NCI-H510A treated with DMSO at 0.1 percent for 48 hours (cell line): Measurements from ENCODE around the gene RHOF.
"Not testable (repeated sequence)": the region's sequence is repeated elsewhere in the genome, so short reads cannot be mapped to it uniquely, and the experiment has no call there.

Experiments
- DNase-seq: peaks from one replicate; lab custom pipeline; 2025; lab: John Stamatoyannopoulos, UW

Gene RHOF

DNA sequence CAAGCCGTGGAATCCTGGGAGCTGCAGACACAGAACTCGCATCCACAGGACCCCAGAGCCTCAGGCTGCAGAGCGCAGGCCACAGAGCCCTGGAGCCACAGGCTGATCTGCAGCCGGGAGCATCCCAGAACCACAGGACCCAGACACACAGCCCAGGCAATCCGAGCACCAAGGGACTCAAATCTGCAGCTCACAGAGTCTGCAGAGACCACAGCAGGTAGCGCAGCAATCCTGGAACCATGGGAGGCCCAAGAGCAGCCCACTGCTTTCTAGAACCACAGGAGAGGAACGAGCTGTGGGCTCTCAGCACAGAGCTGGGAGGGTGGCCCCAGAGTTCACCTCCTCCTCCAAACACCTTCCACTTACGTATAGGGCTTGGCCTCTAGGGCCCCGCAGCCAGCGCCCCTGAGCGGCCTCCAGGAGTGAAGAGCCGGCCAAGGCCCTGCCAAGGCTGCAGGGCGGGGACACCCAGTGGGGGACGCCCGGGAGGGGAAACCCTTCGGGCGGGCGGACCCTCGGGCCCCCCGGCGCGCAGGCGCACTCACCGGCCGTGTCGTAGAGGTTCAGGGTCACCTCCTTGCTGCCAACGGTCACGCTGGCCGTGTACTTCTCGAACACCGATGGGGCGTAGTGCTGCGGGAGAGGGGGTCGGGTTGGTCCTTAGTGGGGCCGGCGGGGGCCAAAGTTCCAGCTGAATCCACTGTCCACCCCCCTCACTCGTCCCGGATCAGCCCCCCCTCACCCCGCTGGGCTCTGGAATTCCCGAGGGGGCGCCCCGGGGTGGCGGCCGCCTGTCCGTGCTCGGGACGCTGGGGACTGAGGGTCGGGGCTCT lies 665 bp downstream of the RHOF start:
- DNase-seq = no peak

DNA sequence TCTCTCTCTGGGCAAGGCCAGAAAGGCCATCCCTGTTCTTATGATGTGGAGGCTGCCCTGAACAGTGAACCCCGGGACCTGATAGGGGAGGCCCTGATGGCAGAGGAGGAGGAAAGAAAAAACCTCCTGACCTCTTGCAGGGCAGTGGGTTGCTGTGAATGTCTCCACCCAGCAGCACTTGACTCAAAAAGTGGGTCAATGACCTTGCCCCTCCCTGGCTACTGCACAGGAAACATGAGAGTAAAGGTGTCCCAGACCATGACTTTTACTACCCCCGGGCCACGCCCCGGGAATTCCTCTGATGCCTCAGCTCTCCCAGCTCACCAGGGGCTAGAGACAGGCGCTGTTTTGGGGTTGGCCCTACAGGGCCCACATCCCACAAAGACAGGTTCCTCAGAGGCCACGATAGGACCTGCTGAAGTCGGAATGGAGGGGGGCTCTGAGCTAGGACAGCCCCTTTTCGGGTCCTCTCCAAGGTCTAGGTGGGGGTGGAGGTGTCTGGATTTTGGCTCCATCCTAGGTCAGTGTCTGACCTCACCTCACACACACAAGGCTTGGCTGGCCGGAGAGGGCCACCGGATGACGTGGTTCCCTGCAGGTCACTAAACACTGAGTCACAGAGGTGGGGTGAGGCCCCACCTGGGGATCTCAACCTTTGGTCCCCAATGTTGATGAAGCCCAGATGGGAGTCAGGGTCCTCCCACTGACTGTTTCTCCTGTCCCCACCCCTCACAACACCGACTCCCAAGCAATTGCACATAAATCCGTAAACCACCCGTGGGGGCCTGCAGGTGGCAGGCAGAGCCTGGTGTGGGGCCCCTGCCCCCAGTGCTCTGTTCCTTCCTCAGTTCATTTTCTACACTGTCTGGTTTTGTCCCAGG lies 1.6 kb downstream of the RHOF start:
- no peak for DNase-seq

DNA sequence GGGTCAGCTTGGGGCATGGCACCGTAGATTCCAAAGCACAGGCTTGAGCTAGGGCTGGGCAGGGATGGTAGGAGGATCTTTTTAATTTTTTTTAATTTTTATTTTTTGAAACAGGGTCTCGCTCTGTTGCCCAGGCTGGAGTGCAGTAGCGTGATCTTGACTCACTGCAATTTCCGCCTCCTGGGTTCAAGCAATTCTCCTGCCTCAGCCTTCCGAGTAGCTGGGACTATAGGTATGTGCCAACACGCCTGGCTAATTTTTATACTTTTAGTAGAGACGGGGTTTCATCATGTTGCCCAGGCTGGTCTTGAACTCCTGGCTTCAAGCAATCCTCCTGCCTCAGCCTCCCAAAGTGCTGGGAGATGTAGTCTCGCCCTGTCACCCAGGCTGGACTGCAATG lies 2.7 kb downstream of the RHOF start:
- DNase-seq = not testable (repeated sequence)

DNA sequence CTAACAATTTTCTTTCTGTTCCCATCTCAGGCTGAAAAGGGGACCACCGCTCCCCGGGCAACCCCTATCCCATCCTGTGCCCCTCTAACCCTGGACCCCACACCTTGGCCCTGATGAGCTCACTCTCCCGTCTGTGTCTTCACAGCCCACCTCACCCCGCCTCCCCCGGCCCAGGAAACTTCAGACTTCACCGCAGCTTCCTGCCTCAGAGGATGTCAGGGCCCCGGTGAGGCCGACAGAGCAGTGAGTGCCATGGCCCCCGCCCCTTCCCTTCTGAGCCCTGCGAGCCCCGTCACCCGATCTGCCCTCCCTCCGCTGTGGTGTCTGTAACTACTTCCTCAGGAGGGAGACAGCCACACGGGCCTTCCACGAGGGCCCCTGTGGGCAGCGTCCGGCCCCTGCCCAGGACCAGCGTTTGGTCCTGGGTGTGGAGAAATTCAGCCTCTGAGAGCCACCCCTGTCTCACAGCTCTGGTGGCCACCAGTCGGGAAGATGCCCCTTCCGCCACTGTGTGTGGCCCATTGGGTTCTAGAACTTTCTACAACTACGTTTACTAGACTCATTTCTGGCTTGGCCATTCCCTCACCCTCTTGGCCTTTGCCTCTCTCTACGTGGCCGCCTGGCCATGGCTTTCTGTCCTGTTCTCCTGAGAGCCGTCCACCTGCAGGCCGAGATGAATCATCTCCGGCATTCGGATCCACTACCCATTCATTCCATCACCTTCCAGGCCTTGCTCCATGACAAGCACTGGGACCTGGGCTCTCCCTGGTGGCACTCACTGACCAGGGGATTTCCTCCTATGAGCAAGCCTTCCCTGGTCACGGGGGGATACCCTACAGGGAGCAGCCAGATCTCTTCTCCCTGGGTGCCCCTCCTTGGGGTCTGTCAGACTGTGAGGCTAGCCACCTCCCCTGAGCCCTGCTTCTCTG lies 3.4 kb downstream of the RHOF start:
- no peak for DNase-seq

DNA sequence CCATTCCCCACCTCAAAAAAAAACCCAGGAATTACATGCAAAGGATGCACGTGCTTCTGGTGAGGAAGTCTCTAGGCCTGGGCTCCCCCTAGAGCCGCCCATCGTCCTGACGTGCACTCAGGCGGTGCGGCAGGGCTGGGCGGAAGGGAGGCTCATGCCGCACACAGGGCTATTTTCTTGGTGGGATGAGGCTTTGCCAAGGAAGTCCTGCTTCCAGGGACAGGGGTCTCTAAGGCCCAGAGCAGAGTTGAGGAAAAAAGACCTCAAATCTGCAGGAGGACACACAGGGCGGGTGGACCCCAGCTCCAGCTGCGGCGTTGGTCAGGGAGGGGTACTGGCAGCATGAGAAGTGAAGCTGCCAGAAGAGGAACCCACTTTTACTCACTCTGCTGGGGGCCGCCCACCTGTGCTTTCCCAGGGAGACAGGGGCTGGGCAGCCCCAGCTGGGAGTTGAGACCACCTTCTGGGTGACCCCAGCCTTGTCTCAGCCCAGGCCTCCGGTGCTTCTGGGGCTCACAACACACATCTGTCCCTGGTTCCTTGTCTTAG lies 4.2 kb downstream of the RHOF start:
- no peak for DNase-seq

DNA sequence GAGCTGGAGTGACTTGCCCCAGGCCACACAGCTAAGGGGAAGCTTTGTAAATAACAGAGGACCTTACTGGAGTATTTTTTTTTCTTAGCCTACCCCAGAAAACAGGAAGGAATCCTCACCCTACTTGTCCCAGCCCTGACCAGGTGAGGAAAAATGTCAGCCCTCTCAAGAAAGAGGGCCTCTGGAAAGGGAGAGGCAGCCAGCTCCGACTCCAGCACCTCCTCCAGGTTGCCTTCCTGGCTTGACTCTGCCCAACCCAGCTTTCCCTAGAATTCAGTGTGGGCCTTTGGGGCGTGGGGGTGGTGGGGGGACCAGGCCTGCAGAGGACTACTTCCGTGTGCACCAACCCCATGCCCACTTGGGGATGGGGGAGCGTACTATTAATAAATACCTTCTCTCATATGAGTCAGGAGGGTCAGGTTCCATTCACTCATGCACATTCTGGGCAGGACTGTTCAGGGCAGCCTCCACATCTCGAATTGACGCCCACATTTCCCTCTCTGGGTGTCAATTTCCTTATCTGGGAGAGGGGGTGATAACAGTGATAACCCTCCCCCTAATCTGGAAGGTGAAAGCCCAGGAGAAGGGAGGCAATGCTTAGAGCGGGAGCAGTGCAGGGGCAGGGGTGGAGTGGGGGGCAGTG lies 5.2 kb downstream of the RHOF start:
- DNase-seq = no peak

DNA sequence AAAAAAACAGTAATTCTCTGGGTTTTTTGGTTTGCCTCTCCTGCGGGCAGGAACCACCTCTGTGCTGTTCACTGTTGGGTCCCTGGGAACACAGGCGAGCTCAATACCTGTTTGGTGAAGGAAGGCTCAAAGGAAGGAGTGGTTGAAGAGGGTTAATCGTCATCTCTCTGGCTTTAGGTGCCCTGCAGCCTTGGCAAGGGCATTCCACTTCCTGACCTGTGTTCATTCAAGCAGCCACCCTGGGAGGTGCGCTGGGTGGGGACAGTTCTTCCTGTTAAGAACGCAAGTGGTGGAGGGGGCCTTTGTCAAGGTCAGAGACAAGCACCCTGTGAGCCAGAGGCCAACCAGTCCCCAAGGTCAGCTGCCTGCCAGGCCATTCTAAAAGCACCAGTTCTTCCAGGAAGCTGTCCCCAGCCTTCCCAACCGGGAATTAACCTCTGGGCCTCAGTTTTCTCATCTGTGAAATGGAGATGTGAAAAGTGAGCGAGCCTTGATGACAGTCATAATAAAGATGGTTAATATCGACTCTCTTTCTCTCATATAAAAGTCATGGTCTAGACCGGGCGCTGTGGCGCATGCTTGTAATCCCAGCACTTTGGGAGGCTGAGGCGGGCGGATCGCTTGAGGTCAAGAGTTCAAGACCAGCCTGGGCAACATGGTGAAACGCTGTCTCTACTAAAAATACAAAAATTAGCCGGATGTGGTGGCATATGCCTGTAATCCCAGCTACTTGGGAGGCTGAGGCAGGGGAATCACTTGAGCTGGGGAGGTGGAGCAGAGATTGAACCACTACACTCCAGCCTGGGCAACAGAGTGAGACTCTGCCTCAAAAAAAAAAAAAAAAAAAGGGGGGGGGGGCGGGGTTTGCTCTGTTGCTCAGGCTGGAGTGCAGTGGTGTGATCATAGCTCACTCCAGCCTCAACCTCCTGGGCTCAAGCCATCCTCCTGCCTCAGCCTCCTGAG lies 6.1 kb downstream of the RHOF start:
- DNase-seq = no peak

DNA sequence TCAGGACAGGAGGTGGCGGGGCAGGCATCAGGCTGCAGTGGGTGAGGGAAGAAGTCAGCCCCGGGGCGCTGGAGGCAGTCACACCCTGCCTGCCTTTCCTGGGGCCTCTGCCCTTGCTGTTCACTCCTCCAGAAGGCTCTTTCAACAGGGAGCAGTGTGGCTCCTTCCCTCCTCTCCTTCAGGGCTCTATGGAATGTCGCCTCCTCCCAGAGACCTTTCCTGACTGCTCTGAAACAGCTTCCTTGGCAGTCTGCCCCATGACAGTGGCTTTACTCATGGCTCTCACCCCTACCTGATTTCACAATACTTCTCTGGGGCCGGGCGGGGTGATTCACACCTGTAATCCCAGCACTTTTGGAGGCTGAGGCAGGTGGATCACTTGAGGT lies 7.1 kb downstream of the RHOF start:
- DNase-seq = no peak

DNA sequence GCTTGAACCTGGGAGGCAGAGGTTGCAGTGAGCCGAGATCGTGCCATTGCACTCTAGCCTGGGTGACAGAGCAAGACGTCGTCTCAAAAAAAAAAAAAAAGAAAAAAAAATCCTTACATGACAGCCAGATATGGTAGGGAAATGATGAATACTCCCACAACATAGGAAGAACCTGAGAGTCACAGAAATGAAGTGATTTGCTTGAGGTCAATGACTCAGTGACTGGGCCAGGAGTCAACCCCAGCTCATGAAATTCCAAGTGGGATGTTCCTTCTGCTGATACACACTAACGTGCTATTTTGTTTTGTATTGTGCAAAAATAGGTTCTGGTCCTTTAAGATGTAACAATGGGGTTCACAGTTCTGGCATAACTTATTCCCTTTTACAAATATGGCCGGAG lies 9.0 kb downstream of the RHOF start:
- no peak for DNase-seq

DNA sequence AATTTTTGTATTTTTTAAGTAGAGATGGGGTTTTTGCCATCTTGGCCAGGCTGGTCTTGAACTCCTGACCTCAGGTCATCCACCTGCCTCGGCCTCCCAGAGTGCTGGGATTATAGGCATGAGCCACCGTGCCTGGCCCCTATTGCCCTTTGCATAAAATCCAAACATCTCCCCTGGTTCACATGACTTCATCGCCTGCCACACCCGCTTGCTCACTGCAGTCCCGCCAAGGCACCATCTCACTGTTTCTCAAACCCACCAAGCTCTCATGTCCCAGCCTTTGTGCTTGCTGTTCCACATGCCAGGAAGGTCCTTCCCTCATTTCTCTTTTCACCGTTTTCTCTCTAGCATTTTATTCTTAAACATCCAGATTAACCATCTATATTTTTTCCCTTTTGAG lies 9.7 kb downstream of the RHOF start:
- no peak for DNase-seq

DNA sequence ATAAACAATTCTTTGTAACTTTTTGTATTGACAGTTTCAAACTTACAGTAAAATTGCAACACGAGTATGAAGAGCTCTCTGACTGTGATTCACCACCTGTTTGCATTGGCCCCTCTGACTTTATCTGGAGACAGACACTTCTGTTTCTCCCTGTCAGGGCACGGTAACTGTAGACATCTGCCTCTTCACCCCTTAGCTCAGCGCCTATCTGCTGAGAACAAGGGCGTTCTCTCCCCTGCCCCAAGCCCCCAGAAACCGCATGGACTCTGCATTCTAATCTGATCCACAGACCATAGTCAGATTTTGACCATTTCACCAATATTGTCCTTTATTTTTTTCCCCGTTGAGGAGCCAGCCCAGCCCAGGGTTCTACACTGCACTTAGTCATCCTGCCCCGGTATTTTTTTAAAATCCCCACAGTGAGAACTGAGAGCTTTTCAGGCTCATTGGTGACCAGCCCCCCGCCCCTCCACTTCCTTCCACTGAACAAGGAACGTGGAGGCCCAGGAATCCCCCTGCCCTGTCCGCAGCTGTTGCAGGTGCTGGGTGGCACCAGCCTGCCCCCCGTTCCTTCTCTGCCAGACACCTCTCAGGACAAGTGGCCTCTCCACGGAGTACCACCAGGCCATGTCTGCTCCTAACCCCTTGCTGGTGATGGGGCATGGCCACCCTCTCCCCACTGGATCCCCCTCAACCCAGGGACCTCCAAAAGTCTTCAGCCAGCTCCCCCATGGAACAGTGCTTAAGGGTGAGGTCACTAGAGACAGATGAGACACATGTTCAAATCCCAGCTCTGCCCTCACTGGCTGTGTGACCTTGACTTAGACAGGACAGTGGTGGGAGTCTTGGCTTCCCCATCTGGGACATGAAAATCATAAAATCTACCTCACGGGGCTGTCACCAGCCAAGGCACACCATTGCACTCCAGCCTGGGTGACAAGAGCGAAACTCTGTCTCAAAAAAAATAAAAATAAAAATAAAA lies 11.2 kb downstream of the RHOF start:
- DNase-seq = no peak

DNA sequence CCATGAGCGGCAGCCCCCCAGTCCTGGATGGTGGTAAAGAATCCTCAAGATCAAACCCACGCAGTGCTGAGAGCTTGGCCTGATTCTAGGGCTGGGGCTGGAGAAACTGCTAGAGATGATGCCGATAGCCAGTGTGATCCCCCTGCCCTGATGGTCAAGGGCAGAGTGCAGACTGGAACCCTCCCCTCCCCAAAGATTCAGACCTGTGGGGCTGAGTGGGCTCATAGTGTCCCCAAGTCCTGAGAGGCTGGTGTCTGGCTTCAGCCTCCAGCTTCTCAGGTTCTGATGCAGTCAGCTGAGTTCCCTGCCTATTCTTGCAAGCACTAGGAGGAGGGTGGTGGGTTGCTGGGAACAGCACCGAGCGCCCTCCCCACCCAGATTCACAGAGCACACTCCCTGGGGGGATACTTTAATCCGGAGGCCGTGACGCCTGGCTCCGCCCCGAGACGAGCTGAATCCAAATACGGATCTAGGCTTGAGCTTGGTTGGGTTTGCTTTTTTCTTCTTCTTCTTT lies 11.9 kb downstream of the RHOF start:
- no peak for DNase-seq

DNA sequence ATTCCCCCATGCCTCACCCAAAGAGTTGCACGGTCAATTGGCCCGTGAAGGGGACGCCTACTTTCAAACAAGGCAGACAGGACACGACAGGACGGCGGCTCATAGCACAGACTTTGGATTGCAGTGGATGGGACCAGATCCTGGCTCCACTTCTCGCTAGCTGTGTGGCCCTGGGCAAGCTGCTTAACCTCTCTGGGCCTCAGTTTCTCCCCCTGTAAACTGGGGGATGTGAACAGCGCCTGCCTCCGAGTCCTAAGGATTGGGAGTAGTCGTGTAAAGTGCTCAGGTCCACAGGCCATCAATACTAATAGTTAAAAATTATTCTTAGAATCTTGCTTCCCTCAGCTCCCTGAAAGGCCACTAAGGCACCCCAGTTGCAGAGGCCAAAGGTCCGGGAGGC lies 13.1 kb downstream of the RHOF start:
- DNase-seq = no peak

DNA sequence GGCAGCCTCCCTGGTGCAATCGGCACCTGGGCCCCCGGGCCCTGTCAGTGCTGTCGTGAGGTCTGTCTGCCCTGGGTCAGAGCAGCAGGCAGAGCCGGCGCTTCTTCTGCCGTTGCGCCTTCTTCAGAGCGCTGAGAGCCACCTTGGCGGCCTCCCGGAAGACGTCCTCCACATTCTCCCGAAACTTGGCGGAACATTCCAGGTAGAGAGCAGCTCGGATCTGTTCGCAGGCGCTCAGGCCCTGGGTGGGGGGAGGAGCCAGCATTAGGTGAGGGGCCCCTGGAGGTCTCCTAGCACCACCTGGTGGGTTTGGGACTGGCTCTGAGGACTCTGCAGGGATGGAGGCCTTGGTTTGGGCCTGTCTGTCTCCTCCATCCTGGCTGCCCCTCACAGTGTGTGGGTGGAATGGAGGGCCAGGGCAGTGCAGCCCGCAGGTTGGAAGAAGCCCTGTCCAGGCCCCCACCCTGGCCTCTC lies 14.0 kb downstream of the RHOF start:
- DNase-seq = no peak

DNA sequence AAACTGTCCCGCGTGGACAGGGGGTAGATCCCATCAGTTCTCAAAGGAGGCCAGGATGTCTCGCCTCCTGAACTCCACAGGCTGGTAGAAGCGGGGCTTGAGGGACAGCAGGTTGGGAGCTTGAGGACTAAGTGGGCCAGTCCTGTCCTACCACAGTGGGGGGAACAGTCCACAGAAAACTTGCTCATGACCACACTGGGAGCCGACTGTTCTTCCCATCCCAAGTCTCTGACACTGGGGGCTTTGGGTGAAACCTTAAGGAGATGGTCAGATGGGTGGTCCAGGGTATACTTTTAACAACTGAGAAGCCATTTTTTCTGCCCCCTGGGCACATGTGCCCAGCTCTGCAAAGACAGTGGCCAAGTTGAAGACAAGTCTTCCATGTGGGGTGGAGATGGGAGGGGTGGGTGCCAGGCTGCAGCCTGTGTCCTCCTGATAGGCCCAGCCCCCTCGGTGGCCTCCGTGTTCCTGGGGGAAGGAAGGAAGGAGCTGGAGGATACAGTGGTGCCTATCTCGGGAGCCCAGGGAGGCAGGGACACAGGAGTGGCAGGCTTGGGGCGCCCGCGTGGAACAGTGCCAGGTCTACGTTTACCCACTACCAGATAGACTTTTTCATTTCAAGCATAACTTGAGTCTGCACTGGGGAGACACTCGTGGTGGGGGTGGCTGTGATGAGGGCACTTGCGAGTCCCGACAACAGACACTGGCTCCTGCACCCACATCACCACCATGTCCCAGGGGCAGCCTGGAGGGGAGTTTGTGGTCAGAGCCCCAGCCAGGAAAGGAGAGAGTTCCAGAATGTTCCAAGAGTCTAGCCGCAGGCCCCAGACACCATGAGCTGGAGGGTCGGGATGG lies 14.7 kb downstream of the RHOF start:
- DNase-seq = no peak

DNA sequence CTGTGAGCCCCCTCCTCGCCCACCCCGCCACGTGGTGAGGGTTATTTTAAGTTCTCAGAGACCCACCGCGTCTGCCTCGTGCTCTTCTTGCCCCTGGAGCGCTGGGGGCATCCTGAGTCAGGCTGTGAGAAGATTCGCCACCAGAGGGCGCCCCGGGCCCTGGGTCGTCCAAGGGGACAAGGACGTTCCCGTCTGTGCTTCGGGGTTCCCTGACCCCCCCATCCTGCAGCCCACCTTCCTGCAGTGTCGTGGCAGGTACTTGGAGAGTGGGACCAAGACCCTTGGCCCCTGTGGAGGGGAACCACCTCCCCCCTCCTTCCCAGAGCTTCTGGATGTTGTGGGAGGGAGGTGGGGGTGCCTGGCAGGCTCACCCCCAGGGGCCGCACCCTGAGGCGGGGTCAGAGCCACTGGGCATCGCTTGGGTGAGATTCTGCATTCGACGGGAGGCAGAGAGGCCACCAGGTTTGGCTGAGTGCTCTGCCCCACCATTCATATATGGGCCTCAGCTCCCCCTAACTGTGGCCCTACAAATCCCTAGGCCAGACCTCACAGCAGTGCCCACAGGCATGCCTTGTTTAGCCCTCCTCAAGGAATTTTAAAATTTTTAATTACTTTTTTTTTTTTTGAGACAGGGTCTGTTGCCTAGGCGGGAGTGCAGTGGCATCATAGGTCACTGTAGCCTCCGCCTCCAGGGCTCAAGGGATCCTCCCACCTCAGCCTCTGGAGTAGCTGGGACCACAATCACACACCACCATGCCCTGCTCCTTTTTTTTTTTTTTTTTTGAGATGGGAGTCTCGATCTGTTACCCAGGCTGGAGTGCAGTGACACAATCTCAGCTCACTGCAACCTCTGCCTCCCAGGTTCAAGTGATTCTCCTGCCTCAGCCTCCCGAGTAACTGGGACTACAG lies 17.0 kb downstream of the RHOF start:
- DNase-seq = peak; percentile 48

DNA sequence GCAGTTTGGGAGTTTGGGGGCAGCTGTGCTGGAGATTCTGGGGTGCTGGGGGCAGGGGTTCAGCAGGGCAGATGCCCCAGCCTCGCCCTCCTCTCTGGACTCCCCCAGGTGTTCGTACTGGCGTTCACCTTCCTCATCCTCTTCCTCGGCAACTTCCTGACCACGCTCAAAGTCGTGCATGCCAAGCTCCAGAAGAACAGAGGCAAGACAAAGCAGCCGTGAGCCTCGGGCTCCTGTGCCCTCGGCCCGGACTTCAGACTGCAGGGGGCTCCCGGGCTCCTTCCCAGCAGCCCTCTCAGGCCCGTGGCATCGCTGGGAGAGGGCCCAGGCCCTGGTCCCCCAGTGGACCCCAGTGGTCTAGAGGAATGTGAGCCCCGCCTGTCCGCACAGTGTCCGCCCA lies 18.0 kb downstream of the RHOF start:
- no peak for DNase-seq
